UCSD-AML1 (cell line): ENCODE results near the gene EMC6.
"Not testable (repeated sequence)": the region's sequence is repeated elsewhere in the genome, so short reads cannot be mapped to it uniquely, and the experiment has no call there.

Experiments used
- DNase-seq: peaks from one replicate; lab custom pipeline; 2025; ENCODE audit not compliant: unreplicated experiment; lab: John Stamatoyannopoulos, UW

The EMC6 gene

DNA sequence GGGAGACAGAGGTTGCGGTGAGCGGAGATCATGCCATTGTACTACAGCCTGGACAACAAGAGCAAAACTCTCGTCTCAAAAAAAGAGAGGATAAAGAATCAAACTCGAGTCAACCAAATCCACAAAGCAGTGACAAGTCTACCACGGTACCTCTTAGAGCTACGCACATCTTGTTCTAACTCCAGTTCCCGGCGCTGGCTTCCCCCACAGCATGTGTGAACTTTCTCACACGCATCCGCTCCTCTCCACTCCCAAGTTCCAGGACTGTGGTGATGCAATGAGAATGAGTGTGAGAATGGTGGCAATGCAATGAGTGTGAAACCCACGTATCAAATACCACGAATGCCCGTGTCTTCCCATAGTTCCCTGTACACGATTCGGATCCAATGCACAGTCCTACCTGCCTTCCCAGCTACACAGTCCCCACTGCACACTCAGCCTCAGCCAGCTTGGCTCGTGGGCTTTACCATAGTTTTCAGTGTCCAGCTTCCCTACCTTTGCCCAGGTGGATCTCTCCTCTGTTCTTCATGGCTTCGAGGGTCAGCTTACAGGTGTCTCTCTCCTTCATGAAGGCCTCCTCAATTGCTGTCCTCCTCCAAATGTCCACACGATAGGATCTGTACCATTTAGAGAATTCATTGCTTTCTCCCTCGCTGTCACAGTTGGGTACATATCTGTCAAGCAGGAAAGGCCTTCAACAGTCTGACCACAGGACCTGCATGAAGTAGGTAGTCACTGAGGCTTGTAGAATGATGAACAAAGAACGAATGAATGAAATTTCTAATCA, 36.5 kb downstream of the EMC6 start:
- DNase-seq: no peak

- not testable (repeated sequence) for DNase-seq
Measured at GRCh38 chr17:3705718-3705984, 37.0 kb downstream of the EMC6 start.

DNA sequence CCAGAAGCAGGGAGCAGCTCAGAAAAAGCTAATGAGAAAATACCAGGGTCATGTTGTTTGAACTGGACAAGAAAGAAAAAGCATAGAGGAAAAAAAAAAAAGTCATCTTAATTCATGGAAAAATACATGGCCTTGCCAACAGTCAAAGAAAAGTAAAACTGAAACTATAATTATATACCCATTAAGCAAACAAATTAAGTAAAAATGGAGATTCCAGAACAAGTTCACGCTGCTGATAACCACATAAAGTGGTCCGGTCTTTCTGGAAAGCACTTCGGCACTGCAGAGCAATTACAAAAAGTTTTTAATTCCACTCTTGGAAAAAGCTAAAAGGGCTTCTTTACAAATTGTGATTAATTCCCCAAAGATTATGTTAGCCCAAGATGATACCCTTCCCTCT, 39.8 kb downstream of the EMC6 start:
- no peak for DNase-seq

DNA sequence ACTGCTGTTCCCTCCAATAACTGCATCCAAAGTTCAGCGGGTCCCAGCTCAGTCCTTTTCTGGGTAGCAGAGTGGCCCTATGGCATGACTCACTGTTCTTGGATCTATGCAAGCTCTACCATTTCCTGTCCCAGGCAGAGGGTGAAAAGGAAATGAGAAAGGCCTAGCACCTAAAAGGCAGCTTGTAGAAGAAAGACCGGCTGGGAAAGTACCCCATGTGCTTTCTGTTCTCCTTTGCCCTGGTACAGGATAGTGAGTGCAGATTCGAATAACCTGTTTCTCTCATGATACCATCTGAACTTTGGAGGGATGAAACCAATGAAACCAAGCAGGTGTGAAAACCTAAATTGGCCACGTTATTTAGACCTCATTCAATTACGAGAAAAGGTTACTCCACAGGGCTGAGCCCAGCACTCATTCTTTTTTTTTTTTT, 42.4 kb downstream of the EMC6 start:
- no peak for DNase-seq

- no peak for DNase-seq
Measured at GRCh38 chr17:3712811-3713463, 44.3 kb downstream of the EMC6 start.

- DNase-seq: no peak
Measured at GRCh38 chr17:3715296-3715695, 46.7 kb downstream of the EMC6 start.

DNA sequence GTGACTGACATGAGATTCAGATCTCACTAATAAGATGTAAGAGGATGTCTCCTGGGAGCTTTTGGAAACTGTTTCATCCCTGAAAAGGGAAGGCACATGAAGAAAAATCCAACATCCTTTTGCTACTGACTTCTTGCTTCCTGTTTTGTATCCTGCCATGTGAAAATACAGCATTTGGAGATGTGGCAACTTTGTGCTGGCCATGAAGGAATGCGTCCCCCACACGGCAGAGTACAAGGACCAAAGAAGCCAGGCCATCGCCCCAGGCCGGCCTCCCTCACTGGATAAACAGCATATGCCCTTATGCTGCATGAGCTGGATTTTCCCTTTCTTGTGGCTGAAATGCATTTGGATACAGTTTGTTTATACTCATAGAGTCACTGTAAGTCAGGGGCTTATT, 49.6 kb downstream of the EMC6 start:
- DNase-seq: no peak

- no peak for DNase-seq
Measured at GRCh38 chr17:3719265-3719664, 50.7 kb downstream of the EMC6 start.
